Ectodermal cell (in vitro differentiated cells): Measurements from ENCODE around the gene AP2A1.

ENCODE experiments used
- H3K27ac ChIP-seq: 2 replicates; pipeline ENCODE4 v1.7.0; 2013; ENCODE audit warnings: mild to moderate bottlenecking, low read depth, low read length; ENCODE audit not compliant: insufficient read depth, poor library complexity, severe bottlenecking
- H3K27me3 ChIP-seq: 2 replicates; pipeline ENCODE4 v1.7.0; 2013; ENCODE audit warnings: mild to moderate bottlenecking, low read length; ENCODE audit not compliant: insufficient read depth, control insufficient read depth, poor library complexity, severe bottlenecking
- H3K36me3 ChIP-seq: one replicate; pipeline ENCODE4 v1.7.0; 2013; ENCODE audit warnings: low read length; ENCODE audit not compliant: control insufficient read depth, insufficient read depth
- H3K4me1 ChIP-seq: one replicate; pipeline ENCODE4 v1.7.0; 2013; ENCODE audit warnings: low read length; ENCODE audit not compliant: control insufficient read depth, insufficient read depth
- H3K4me3 ChIP-seq: 2 replicates; pipeline ENCODE4 v1.7.0; 2013; ENCODE audit warnings: low read depth, low read length, control low read depth; ENCODE audit not compliant: insufficient read depth
- H3K9me3 ChIP-seq: 2 replicates; pipeline ENCODE4 v1.7.0; 2013; ENCODE audit warnings: mild to moderate bottlenecking, low read length, moderate library complexity; ENCODE audit not compliant: control insufficient read depth
- WGBS, 2 experiments: methylation state at CpG; one replicate each; pipeline ENCODE4 v1.1.7; 2013; ENCODE audit warnings: missing lambda C conversion rate in 2 of 2; 5-methylcytosine and 5-hydroxymethylcytosine counted together

AP2A1 gene

DNA sequence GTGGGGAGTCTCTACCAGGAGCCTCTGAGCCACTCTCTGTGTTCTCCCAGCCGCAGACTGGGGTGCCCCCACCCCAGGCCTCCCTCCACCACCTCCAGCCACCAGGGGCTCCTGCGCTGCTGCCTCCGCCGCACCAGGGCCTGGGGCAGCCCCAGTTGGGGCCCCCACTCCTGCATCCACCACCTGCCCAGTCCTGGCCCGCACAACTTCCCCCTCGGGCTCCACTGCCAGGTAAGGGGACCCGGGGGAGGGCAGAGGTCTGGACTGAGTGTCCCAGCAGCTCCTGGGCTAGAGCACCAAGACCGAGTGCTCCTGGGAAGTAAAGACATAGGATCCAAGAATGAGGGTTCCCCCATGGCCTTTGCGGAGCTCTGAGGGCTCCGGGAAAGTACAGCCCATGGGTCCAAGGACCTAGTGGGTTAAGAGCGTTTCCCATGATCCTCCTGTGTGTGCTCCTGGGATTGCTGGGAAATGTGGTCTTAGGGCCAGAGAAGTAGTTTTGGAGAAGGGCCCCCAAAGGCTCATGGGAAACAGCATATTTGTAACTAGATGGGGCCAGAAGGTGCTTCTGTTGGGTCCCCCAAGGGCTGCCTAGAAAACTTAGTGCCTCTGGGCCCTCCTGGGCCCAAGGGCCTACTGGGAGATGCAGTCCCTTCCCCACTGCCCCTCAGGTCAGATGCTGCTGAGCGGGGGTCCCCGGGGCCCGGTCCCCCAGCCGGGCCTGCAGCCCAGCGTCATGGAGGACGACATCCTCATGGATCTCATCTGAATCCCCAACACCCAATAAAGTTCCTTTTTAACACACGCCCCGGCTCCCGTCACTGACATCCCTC, 69.6 kb downstream of the AP2A1 start:
- Histone ChIP-seq H3K9me3 (no peaks in the 10 kb centered on the region), H3K27me3 (no peaks in the 10 kb centered on the region), H3K27ac (no peak overlapping the region), H3K4me1 (no peaks in the 10 kb centered on the region), H3K4me3 (no peak overlapping the region), H3K36me3 (peaks cover 52% of the 10 kb centered on the region)
- WGBS, 2 experiments = 95 to 96% methylated on average over 20 of the region's 20 CpGs

DNA sequence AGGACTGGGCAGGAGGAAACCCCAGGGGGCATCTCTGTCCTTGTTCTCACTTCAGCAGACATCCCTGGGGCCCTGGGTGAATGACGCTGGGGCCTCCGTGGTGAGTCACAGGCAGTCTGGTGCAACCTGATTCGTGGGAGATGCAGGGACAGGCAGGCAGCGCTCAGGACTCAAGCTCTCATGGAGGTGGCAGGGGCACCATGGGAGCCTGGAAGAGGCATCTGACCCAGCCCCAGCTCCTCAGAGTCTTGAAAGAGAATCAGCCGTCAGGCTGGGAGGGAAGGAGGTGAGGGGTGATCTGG, 70.2 kb downstream of the AP2A1 start:
- WGBS, 2 experiments = 86 to 92% methylated on average over 5 of the region's 5 CpGs
- H3K36me3 ChIP-seq = peaks cover 49% of the 10 kb centered on the region

GRCh38 chr19:49837425-49837824, 70.6 kb downstream of the AP2A1 start:
- Histone ChIP-seq H3K9me3 (no peaks in the 10 kb centered on the region), H3K4me3 (no peak overlapping the region), H3K4me1 (no peaks in the 10 kb centered on the region), H3K27ac (no peak overlapping the region), H3K36me3 (peaks cover 45% of the 10 kb centered on the region), H3K27me3 (no peaks in the 10 kb centered on the region)
- WGBS, 2 experiments = 96 to 97% methylated on average over 9 of the region's 9 CpGs

More for the DNA sequence above, 70.2 kb downstream of the AP2A1 start:
- Histone ChIP-seq H3K27me3 (no peaks in the 10 kb centered on the region), H3K4me1 (no peaks in the 10 kb centered on the region), H3K27ac (no peak overlapping the region), H3K4me3 (no peak overlapping the region), H3K9me3 (no peaks in the 10 kb centered on the region)

DNA sequence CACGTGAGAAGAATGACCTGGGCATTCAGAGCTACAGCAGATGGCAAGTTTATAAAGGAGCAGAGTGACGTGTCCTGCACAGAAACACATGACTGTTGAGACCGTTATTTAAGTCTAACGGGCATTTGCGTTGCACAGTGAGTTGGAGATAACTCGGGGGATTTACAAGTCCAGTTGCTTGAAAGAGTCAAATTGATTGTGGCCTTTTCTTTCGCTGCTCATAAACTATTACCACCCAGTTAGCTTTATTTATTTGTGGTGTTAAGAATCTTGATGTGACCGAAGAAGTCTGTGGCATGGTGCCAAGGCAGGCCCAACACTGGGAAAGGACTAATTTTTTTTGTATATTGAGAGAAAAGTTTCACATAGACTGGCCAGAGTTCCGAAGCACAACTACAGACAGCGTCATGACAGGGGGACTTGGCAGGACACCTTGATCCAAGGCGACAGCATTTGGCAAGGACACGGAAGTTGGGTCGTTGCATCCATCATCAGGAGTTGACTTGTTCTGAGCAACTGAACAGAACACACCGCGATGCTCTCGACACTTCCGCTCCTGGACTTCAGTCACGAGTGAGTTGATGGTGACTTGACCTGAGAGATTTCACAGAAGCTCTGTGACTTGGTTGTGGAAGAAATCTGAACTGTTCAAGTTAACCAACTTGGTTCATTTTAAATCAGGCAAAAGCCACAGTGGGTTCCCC, 72.2 kb downstream of the AP2A1 start:
- no peaks in the 10 kb centered on the region for H3K4me1 ChIP-seq
- H3K9me3 ChIP-seq = no peaks in the 10 kb centered on the region
- no peak overlapping the region for H3K27ac ChIP-seq
- peaks cover 40% of the 10 kb centered on the region for H3K36me3 ChIP-seq
- WGBS, 2 experiments = 96% methylated on average over 17 to 18 of the region's 18 CpGs
- H3K4me3 ChIP-seq = no peak overlapping the region
- H3K27me3 ChIP-seq = no peaks in the 10 kb centered on the region

DNA sequence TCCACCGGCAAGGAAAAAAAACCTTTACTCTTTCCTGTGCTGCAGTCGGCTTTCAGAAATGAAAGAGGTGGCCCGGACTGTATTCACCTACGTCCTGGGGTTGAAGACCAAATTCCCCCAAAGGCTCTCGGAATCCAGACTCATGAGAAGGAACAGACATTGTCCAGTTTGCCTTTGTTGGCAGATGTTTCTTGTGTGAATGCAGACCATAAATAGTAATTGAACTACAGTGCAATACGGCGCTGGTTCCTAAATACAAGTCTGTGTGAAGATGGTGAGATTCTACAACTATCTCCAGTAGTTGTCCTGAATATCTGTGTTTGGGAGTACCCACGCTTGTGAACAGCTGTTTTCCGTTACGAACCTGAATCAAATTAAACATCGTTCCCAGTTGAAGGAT, 72.9 kb downstream of the AP2A1 start:
- no peaks in the 10 kb centered on the region for H3K9me3 ChIP-seq
- peaks cover 38% of the 10 kb centered on the region for H3K36me3 ChIP-seq
- H3K4me3 ChIP-seq = no peak overlapping the region
- H3K4me1 ChIP-seq = no peaks in the 10 kb centered on the region
- H3K27ac ChIP-seq = no peak overlapping the region
- 95 to 97% methylated on average over 11 of the region's 11 CpGs for WGBS, 2 experiments
- no peaks in the 10 kb centered on the region for H3K27me3 ChIP-seq

DNA sequence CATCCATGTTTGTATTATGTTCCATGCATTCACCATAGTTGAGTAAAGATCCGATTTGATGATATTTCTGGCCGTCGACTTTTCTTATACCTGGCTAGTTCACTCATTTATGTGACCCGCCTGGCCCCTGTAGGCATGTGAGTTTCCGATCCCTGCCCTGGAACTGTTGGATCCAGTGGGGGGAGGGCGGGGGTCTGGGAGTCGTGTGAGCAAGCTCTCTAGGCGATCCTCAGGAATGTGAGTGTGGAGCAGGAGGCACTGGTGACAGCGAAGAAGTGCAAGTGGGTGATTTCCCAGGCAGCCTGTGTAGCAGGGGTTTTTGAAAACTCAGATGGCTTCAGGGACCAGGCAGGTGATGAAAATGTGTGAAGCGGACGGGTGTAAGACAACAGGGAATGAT, 73.5 kb downstream of the AP2A1 start:
- Histone ChIP-seq H3K27me3 (no peaks in the 10 kb centered on the region), H3K27ac (no peak overlapping the region)
- WGBS, 2 experiments = 92% methylated on average over 11 of the region's 11 CpGs

DNA sequence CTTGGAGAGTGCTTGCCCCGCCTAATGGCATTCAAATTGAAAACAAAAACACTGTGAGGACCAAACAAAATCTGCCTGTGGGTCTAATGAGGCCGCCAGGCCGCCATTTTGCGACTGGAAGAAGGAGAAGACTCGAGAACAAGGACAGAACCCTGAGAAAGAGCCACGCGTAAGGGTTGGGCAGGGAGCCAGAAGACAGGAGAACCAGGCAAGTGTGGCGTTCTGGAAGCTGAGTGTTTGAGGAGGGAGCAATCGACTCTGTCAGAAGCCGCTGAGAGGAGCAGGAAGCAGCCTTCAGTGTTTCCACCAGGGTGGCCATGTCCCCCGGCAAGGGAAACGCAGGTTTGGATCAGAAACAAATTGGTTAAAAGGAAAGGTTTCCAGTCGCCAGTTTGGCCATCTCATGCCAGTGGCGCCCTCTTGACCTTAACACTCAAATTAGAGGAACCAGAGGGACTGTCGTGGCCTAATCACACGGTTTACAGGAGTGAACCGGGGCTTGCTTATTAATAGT, 74.0 kb downstream of the AP2A1 start:
- H3K27ac ChIP-seq = peak overlapping the region; percentile 13
- WGBS, 2 experiments = 92 to 94% methylated on average over 17 of the region's 17 CpGs
- H3K36me3 ChIP-seq = peaks cover 30% of the 10 kb centered on the region
- no peaks in the 10 kb centered on the region for H3K4me1 ChIP-seq
- no peaks in the 10 kb centered on the region for H3K9me3 ChIP-seq
- no peak overlapping the region for H3K4me3 ChIP-seq
- no peaks in the 10 kb centered on the region for H3K27me3 ChIP-seq

More for the DNA sequence above, 73.5 kb downstream of the AP2A1 start:
- H3K36me3 ChIP-seq = peaks cover 33% of the 10 kb centered on the region
- no peak overlapping the region for H3K4me3 ChIP-seq
- H3K4me1 ChIP-seq = no peaks in the 10 kb centered on the region
- H3K9me3 ChIP-seq = no peaks in the 10 kb centered on the region

- H3K4me3 ChIP-seq = no peak overlapping the region
- no peaks in the 10 kb centered on the region for H3K27me3 ChIP-seq
- H3K36me3 ChIP-seq = peaks cover 15% of the 10 kb centered on the region
- no peaks in the 10 kb centered on the region for H3K4me1 ChIP-seq
- 96 to 97% methylated on average over 2 of the region's 3 CpGs for WGBS, 2 experiments
- H3K9me3 ChIP-seq = no peaks in the 10 kb centered on the region
- H3K27ac ChIP-seq = no peak overlapping the region
Observed at GRCh38 chr19:49843265-49843664, 76.5 kb downstream of the AP2A1 start.

DNA sequence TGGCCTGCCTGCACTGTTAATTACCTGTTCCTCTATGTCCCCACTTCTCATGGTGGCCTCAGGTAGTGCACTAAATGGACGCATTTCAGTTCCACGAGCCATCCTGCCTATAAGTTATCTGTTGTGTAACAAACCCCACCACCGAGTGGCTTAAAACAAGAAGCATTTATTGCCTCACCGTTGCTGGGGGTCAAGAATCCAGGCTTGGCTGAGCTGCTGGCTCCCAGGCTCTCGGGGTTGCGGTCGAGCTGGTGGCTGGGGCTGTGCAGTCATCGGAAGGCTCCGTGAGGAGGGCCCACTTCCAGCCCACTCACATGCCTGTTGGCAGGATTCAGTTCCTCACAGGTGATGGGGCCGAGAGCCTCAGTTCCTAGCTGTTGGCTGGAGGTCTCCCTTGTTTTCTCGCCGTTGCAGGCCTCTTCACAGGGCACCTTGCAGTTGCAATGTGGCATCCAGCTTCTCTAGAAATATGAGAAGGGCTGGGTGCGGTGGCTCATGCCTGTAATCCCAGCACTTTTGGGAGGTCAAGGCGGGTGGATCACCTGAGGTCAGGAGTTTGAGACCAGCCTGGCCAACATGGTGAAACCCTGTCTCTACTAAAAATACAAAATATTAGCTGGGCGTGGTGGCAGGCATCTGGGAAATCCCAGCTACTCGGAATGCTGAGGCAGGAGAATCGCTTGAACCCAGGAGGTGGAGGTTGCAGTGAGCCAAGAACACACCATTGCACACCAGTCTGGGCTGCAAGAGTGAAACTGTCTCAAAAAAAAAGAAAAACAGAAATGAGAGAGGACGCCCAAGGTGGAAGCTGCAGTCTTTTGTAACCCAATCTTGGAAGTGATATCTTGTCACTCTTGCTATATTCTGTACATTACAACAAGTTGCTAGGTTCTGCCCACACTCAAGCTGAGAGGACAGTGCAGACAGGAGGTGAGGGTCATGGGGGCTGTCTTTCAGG, 77.6 kb downstream of the AP2A1 start:
- Histone ChIP-seq H3K4me1 (no peaks in the 10 kb centered on the region), H3K9me3 (no peaks in the 10 kb centered on the region), H3K4me3 (no peak overlapping the region), H3K27ac (no peak overlapping the region), H3K36me3 (peaks cover 7% of the 10 kb centered on the region), H3K27me3 (no peaks in the 10 kb centered on the region)
- WGBS, 2 experiments = 92% methylated on average over 18 of the region's 18 CpGs
